ENCODE measurements around the gene CTXN2.

CTXN2 gene

DNA sequence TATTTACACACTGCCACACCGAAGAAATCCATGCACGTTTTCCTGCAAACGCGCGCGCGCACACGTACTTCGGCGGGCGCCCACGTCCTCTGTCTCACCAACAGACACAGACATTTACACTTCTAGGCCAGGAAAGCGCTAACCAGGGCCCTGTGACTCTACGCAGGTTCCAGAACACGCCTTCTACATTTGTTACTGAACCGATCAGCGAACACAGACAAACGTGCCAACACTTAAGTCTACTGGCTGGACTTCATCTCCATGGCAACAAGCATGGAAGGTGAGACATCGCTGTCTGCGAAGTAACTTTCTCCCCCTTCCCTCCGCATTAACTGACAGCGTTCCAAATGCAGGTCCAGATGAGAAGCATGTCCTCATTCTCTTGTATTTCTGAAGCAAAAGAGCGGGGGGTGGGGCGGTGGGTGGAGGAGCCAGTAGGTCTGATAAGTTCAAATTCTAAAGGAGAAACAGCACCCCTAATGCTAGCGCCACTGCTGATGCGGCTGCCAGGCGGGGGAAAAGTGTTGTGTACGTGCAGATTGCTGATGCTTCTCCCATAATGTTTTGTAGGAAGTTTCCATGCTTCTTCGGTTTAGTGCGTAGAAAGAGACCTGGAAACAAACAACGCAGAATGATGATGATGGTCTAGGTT is at the start of gene CTXN2:
TSS of gene CTXN2 (plus strand) at position 92 of the 652 bp plus-strand sequence. CDS start 9,636 bp downstream, outside the sequence.
- peak; percentile 52 for DNase-seq

DNA sequence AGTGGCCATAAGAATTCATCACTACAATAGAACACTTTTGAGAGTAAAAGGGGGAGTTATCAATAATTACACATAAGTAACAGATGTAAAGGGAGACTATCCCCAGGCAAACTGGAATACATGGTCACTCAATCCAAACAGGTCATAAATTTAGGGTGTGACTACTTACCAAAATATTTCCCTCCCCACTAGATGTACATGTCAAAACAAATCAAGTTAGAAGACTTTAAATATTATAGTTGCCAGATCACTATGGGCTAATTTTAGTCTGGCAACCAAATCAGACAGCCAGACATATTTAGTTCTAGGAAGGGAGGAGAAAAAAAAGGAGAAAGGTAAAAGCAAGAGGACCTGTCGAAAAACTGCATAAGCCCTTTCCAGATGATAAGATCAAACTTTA is 47.6 kb upstream of the CTXN2 start:
- no peak for DNase-seq

- DNase-seq, result no peak
Observed at GRCh38 chr15:48144889-48145288, 46.6 kb upstream of the CTXN2 start.

GRCh38 chr15:48145923-48146322 is 45.5 kb upstream of the CTXN2 start:
- no peak for DNase-seq

GRCh38 chr15:48147358-48147757 is 44.1 kb upstream of the CTXN2 start:
- DNase-seq, result no peak

- DNase-seq, result no peak
Observed at GRCh38 chr15:48149858-48150257, 41.6 kb upstream of the CTXN2 start.

DNA sequence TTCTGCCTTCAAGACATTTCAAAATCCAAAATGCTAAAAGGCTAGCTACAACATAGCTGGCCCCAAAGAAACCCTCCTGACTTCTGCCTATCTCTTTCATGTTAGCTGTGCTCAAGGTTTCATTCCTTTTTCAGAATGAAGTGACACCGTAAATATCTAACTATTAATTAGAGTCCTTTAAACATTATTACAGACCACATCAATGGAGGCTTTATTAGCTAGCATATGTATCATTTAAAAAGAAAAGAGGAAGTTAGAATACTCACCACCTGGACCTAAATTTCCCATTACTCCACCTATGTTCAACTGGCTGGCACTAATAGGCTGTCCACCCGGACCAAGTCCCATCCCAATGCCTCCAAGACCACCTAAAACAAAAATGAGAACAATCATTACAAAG is 37.9 kb upstream of the CTXN2 start:
- DNase-seq, result no peak

DNA sequence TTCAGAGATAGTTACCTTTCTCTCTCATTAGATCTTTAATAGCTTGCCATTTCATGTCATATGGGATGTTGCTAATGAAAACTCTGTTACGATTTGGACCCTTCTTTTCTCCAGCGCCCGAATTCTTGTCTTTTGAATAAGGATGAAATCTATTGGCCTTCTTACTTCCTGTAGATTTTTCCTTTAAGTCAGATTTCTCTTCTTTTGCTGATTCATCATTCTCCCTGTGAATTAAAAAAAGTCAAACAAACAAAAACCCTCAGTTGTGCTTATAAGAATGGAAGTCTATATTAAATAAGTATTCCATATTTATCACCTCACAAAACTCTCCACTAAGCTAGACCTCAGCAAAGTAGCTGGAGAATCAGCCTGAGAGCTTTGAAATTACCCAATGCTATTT is 22.8 kb upstream of the CTXN2 start:
- no peak for DNase-seq

GRCh38 chr15:48170981-48171380 is 20.5 kb upstream of the CTXN2 start:
- DNase-seq, result no peak

GRCh38 chr15:48175126-48175525 is 16.3 kb upstream of the CTXN2 start:
- DNase-seq, result no peak

DNA sequence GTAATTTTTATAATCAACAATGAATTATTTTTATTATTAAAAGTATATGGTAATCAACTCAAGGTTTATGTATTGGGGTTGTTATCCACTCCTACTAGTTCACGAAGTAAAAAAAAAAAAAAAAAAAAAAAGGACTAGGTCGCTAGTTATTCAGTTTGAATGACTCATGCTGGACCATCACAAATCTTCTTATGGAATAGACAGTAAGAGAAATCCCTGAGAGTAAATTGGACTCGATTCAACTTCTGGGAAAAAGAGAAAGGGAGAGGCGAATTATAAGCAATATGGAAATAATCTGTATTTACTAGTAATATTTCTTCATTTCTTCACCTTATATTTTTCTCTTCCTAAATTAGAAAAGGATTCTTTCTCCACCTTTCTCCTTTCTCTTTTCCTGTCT is 15.4 kb upstream of the CTXN2 start:
- DNase-seq, result no peak

DNA sequence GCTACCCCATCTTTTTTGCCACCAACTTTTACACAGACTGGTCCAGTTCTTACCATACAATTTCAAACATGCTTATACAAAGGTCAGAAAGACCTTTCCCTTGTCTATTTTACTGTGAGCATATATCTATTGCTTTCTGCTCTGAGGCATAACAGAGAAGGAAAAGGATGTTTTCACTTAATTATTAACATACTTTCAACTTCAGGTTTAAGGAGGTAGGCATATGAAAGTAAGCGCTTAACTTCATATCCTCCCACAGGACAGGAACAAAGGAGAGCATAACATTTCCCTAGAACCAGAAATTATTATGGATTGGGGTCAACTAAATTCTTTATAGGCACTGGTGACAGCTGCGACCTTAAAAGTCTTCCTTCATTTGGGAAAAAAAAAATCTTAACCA is 14.5 kb upstream of the CTXN2 start:
- DNase-seq, result no peak

GRCh38 chr15:48177383-48177765 is 14.1 kb upstream of the CTXN2 start:
- peak; percentile 28 for DNase-seq

DNA sequence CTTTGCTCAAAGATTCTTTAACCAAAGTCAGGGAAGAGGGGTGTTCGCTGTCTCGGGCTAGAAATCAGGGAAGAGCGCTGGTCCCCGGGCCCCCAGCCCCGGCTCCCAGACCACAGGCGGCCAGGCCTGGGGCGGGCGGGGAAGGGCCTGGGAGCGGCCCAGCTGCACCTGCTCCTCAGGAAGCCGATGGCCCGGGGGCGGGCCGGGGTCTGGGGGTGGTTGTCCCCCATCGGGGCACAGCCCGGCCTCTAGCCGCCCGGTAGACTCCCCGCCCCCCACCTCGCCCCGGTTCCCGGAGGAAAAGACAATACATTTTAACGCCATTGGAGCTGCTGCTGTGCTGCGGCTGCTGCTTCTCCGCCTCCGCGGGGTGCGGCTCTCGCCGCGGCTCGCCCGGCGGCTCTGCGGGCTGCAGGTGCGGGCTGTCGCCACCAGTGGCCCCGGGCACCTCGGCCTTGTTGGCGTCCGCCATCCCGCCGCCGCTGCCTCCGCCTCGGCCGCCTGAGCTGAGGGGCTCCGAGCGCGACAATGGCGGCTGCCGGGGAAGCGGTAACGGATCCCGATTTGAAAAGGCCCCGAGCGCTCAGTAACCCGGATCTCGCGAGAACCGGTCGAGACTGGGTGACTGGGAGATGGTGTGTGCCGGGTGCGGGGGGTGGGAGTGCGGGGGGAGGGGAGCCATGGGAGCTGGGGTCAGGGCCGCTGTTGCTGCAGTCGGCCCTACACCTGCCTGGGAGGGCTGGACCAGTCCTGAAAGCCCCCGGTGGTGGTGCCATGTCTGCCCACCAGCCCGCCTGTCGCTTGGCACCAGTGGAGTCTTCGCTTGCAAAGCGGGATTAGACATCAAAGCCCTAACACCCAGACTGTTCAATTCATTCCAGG is 13.5 kb upstream of the CTXN2 start, which contains the start of gene MYEF2:
TSS of gene MYEF2 (minus strand) at position 530 of the 882 bp plus-strand sequence. CDS start at position 472, 58 bp downstream.
- peak; percentile 38 for DNase-seq

DNA sequence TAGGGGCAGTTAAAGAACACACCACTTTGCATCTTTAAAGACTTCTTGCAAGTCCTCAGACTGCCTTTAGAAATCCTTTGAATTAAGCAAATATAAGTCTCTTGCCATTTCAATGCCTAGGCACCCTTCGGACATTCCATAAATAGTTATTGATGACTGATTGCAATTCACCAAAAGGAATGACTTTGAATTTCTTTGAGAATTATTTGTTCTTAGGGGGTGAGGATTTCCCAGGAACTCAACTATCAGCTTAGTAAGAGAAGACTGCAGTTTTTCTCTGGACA is 12.9 kb upstream of the CTXN2 start:
- DNase-seq, result no peak

- no peak for DNase-seq
Observed at GRCh38 chr15:48182749-48183148, 8.7 kb upstream of the CTXN2 start.

GRCh38 chr15:48185529-48185928 is 5.9 kb upstream of the CTXN2 start:
- DNase-seq, result no peak

DNA sequence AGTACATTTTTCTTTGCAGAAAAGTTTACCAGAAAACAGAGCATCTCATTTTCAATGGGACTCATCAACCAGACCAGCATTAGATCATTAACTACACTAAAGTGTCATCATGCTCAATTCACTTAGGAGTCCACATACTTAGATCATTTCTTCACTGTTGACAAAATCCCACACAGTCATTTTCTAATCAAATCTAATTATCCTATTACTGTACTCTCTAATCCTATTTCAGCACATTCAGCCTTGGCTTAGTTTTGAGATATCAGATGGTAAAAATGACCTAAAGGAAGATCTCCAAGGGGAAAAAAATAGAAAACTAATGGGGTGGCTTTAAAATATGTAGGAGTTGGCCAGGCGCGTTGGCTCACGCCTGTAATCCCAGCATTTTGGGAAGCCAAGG is 5.2 kb upstream of the CTXN2 start:
- no peak for DNase-seq

DNA sequence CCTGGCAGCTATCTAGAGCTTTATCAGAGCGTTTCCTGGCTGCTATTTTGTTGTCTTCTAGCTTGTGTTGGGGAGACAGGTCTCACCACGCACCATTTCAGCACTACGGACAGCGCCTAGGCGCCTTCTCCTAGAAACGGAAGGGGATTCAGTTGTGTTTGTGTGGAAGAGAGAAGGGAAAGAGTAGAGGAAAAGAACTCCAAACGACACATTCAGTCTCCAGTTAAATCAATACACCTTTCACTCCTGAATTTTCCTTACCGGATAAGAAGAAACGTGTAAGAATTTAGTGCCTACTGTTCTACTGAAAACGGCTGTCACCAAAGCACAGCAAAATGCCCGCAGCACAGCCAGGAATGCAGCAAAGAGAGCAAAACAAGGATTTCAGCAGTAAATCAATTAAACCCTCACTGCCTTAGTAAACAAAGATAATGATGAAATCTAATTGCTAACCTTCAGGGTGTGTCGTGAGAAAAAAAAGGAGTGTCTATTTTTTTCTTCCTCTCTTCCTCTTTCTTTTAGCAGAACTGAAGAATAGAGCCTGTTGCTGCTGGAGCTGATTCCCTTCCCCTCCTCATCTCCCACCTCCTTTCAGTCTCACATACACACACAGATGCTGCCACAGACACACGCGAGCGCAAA is 412 bp upstream of the CTXN2 start:
- no peak for DNase-seq

- DNase-seq, result no peak
Observed at GRCh38 chr15:48202068-48202467, 10.6 kb downstream of the CTXN2 start.

DNA sequence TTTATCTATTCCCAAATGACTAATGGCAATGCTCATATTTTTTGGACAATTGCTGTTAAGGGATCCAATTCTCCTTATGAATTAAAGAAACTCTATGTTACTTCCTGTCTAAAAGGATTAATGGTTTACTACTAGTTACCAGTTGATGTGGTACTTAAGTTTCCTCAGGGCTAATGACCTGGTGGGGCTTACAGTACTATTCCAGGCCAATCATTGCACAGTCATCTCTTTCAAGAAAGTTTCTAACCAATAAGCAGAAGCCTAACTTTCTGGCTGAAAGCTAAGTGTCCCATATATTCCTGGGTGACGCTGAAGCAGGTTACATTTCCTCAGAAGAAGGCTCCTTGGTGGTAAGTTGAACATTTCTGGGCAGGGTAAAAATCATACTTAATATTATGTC is 14.5 kb downstream of the CTXN2 start, which contains the start of gene SLC12A1:
TSS of gene SLC12A1 (plus strand) at position 322 of the 400 bp plus-strand sequence. CDS start 1,418 bp downstream, outside the sequence.
- DNase-seq, result no peak

DNA sequence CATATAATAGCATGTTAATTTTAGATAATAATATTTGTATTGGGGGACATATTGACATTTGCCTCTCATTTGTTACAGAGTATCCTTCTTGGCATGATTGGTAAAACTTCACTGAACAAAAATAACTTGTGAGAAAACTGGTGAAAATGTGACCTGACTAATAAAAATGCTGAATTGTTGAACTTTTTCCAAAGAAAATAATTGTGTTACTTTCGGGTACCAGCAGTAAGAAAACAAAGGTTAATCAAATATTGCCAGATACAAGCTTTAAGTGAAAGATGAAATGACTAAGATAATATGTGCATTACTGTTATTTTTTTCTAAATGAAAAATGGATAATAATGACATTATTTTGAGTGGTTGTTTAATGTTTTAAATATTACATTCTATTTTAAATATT is 29.8 kb downstream of the CTXN2 start:
- DNase-seq, result no peak

DNA sequence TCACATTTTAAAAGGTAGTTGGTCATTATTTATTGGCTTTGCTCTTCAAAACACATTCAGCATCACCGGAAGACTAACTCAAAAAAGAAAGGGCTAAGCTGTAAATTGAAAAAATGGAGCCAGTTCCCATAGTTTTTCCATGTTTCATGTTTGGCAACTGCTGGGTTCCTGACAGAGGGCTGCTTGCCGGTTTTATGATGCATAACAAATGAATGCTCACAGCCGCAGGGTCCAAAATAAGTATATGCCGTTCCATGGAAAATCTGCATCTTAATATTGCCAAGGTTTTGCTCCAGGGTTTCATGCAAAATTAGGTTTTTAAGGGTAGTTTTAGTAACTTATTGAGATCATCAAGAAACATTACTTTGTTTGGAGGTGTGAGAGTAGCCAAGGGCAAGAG is 30.4 kb downstream of the CTXN2 start:
- no peak for DNase-seq

DNA sequence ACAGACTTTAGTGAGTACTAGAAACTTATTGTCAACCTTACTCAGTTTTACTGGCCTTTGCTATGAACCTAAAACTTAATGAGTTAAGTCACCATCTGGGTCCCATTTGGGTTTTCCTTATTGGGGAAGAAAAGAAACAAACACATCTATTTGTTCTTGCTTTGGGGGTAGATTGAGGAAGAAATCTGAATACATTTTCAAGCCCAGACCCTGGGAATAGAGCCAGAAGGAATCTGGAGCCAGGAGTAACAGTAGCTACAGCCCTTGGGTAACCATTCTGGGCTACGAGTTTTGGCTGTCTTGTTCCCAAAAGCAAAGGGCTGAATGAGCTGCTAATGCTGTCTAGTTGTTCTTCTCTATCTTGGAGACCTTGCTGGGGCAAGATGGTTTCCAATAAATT is 31.2 kb downstream of the CTXN2 start:
- DNase-seq, result no peak
